A549 (cell line): ENCODE results near the gene ZRANB1. TPM values are rescaled to one million over a fixed set of nuclear protein-coding genes. Genes with fewer than 3 reads are reported as not detected.

ENCODE experiments used
- ATAC-seq, 2 experiments: fragments of 200-7000 bp in 1 of 2; fragments of >200 bp in 1 of 2; cut with Nextera tagmentation in 1 of 2; cut with Tn5 transposase in 1 of 2; 3 replicates each; pipeline versions ENCODE4 v1.8.0 to v1.9.1; 2018 to 2020; ENCODE audit warnings: mild to moderate bottlenecking in 1 of 2, moderate library complexity in 1 of 2
- CTCF ChIA-PET: fragments of 300-600 bp; sonication (Branson Sonifier 250); formaldehyde crosslinking; extraction: SDS; loops from one replicate; lab custom pipeline; 2021; ENCODE audit warnings: antibody characterized with exemption, inconsistent platforms; lab: Yijun Ruan, JAX
- POLR2A ChIA-PET: fragments of 350-600 bp; formaldehyde crosslinking; extraction: SDS; loops from one replicate; lab custom pipeline; 2021; ENCODE audit warnings: antibody characterized with exemption, inconsistent platforms; lab: Yijun Ruan, JAX
- DNase-seq, 2 experiments: peaks; one replicate each; pipeline versions ENCODE4 v3.0.0 to v3.0.0-alpha.2; 2011 to 2016; ENCODE audit warnings: low read depth in 1 of 2, low spot score in 1 of 2
- FAIRE-seq: peaks from 2 replicates; lab custom pipeline; 2011; peaks lifted over from hg19 to GRCh38; lab: Jason Lieb, UNC
- H3K27ac ChIP-seq, 2 experiments: fragments of >200 bp; sonication (Bioruptor Twin); formaldehyde crosslinking; 3 replicates each; pipeline ENCODE4 v1.5.1; 2016 to 2017
- H3K4me1 ChIP-seq: fragments of >200 bp; sonication (Bioruptor Twin); formaldehyde crosslinking; 3 replicates; pipeline ENCODE4 v1.6.1; 2016
- H3K4me2 ChIP-seq: fragments of >200 bp; sonication (Bioruptor Twin); formaldehyde crosslinking; 3 replicates; pipeline ENCODE4 v1.6.1; 2016
- H3K4me3 ChIP-seq: fragments of >200 bp; sonication (Bioruptor Twin); formaldehyde crosslinking; 3 replicates; pipeline ENCODE4 v1.5.1; 2016
- H3K9me3 ChIP-seq: fragments of >200 bp; sonication (Bioruptor Twin); formaldehyde crosslinking; 3 replicates; pipeline ENCODE4 v1.6.1; 2016
- ATOH8 ChIP-seq: fragments of 250-450 bp; sonication (Bioruptor Pico); IDR thresholded peaks from 2 replicates; pipeline ENCODE4 v1.5.0; 2020; ENCODE audit warnings: low read depth, mild to moderate bottlenecking, moderate library complexity
- CBX2 ChIP-seq: fragments of 200-600 bp; sonication (generic); IDR thresholded peaks from 2 replicates; pipeline ENCODE4 v1.6.1; 2016; ENCODE audit warnings: low read depth, mild to moderate bottlenecking, borderline replicate concordance
- CEBPB ChIP-seq, 2 experiments: fragments of >200 bp in 1 of 2; sonication (Bioruptor Twin) in 1 of 2; formaldehyde crosslinking in 1 of 2; IDR thresholded peaks; 2 replicates each; pipeline ENCODE4 v1.6.1; 2012 to 2016
- ELK1 ChIP-seq: fragments of 150-350 bp; IDR thresholded peaks from 2 replicates; pipeline ENCODE4 v1.6.1; 2014; ENCODE audit warnings: low read depth, mild to moderate bottlenecking, low read length
- FOSL2 ChIP-seq, 2 experiments: fragments of 450-650 bp in 1 of 2; fragments of >200 bp in 1 of 2; sonication (Bioruptor Twin) in 1 of 2; formaldehyde crosslinking; IDR thresholded peaks; 2 replicates each; pipeline versions ENCODE4 v1.5.0 to v1.6.1; 2016 to 2020; ENCODE audit warnings: mild to moderate bottlenecking in 1 of 2, moderate library complexity in 1 of 2
- GATA3 ChIP-seq: IDR thresholded peaks from 2 replicates; pipeline ENCODE4 v1.6.1; 2012; ENCODE audit warnings: borderline replicate concordance
- HOXB13 ChIP-seq: fragments of 250-450 bp; sonication (Bioruptor Pico); IDR thresholded peaks from 2 replicates; pipeline ENCODE4 v1.5.0; 2020; ENCODE audit warnings: low read depth, mild to moderate bottlenecking, moderate library complexity
- HOXB5 ChIP-seq: fragments of 250-450 bp; sonication (Bioruptor Pico); IDR thresholded peaks from 2 replicates; pipeline ENCODE4 v1.5.0; 2020; ENCODE audit warnings: mild to moderate bottlenecking, moderate library complexity
- RCOR1 ChIP-seq: fragments of 150-350 bp; IDR thresholded peaks from 2 replicates; pipeline ENCODE4 v1.6.1; 2014; ENCODE audit warnings: antibody characterized with exemption, low read length, low read depth
- REST ChIP-seq: fragments of 200-600 bp; sonication (generic); IDR thresholded peaks from 2 replicates; pipeline ENCODE4 v1.6.1; 2016; ENCODE audit warnings: antibody characterized with exemption, mild to moderate bottlenecking, moderate library complexity
- TFCP2L1 ChIP-seq: fragments of 250-450 bp; sonication (Bioruptor Pico); IDR thresholded peaks from 2 replicates; pipeline ENCODE4 v1.5.0; 2021; ENCODE audit warnings: mild to moderate bottlenecking
- ZNF302 ChIP-seq: fragments of 250-450 bp; sonication (Bioruptor Pico); IDR thresholded peaks from 2 replicates; pipeline ENCODE4 v1.9.0; 2021; ENCODE audit warnings: inconsistent platforms, mild to moderate bottlenecking, moderate library complexity
- WGBS: methylation state at CpG from one replicate; pipeline ENCODE4 v1.1.6; 2017; ENCODE audit errors: missing lambda C conversion rate; 5-methylcytosine and 5-hydroxymethylcytosine counted together
- polyA plus RNA-seq, 4 experiments: library from polyadenylated mRNA; depleted of rRNA in 3 of 4; stranded (reverse); fragments of >200 nt; fragmentation: RNase III in 1 of 4; extraction: RNeasy Plus Mini Kit Qiagen cat#74134 plus additional on column Dnase treatment in 1 of 4; gene quantifications; 2 replicates in 3 of 4; 3 replicates in 1 of 4; pipeline ENCODE4 v1.2.3, GENCODE V29; 2011 to 2017
- TF ChIP-seq, protein P1 (sequence below): fragments of 450-650 bp; IDR thresholded peaks from 2 replicates; pipeline ENCODE4 v1.6.1; 2014; ENCODE audit warnings: antibody characterized with exemption

The ZRANB1 gene
- polyA plus RNA-seq, 2 of the 4 experiments (the other 2 are of a cell fraction): 8.0 to 19.5 TPM

- no peaks in the 10 kb centered on the region for H3K9me3 ChIP-seq
- H3K4me1 ChIP-seq: no peaks in the 10 kb centered on the region
- 92% methylated on average over 18 of the region's 29 CpGs for WGBS
- no peak overlapping the region for H3K4me3 ChIP-seq
- H3K4me2 ChIP-seq: no peak overlapping the region
- H3K27ac ChIP-seq: no peak overlapping the region
- no peak for FAIRE-seq
- TF ChIP-seq CEBPB (IDR thresholded peaks at IDR 0.05): no peak
- TF ChIP-seq ELK1: no peak
- TF ChIP-seq RCOR1: no peak
- no peak for TF ChIP-seq TFCP2L1 (CRISPR knock-in tag)
- no peak for DNase-seq
- no peak for ATAC-seq
- ChIA-PET CTCF (interaction anchor here (1.1 to 3.1 kb wide), 7 partner anchors 8 to 62 kb away, joined by 3 to 11 read pairs (median 8); no protein-coding TSS in a partner anchor), POLR2A (no interaction called here)
These were observed 57.8 kb downstream of the ZRANB1 start for GRCh38 chr10:124999433-125000365.

DNA sequence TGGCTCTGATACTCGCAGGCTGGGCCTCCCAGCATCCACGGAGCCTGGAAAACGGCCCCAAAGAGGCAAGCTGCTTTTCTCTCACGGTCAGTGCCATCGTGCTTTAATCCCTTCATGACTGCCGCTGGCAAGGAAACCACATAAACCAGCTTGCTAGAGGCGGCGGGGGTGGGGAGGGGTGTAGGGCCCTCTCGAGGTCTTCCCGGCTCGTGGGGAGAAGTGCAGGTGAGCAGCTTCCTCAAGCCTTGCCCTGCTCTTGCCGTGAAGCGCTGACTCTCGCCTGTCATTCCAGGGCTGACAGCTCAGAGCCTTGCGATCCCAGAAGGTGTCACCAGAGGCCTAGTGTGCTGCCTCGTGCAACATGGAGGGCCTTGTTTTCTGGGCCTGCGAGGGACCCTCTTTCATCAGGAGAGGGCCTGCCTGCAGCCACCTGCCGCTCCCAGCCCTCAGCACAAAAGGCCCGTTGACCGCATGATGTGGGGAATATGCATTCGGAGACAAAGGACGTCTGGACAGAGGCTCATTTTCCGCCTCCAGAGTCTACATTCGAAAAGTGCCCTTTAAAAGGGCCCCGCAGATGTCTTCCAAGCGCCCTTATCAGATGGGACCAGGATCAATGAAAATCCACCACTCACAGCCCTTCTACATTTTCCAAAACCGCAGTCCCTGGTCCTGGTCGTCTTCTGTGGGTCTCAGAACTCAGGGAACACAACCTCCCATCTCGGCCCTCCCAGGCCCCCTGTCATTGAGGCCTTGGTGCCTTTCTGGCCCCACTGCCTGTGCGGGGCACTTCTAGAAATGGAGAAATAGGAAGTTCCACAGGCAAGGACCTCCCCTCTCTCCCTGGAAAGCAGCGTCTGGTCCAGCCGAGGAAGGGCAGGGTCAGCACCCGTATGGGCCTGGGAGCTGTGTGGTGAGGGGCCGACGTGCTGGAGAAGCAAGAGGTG, 58.7 kb downstream of the ZRANB1 start:
- FAIRE-seq: no peak
- no peak overlapping the region for H3K4me2 ChIP-seq

More for the DNA sequence above, 58.7 kb downstream of the ZRANB1 start:
- 93% methylated on average over 35 of the region's 35 CpGs for WGBS
- H3K27ac ChIP-seq: no peak overlapping the region
- no peak for DNase-seq
- no peak overlapping the region for H3K4me3 ChIP-seq
- CTCF ChIA-PET: interaction anchor here (1.1 to 3.1 kb wide), 6 partner anchors 9 to 61 kb away, joined by 3 to 11 read pairs (median 8); no protein-coding TSS in a partner anchor
- H3K9me3 ChIP-seq: no peaks in the 10 kb centered on the region
- TF ChIP-seq, protein P1, sequence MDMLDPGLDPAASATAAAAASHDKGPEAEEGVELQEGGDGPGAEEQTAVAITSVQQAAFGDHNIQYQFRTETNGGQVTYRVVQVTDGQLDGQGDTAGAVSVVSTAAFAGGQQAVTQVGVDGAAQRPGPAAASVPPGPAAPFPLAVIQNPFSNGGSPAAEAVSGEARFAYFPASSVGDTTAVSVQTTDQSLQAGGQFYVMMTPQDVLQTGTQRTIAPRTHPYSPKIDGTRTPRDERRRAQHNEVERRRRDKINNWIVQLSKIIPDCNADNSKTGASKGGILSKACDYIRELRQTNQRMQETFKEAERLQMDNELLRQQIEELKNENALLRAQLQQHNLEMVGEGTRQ: no peak
- TF ChIP-seq ATOH8 (CRISPR knock-in tag) (no peak), ZNF302 (no peak), HOXB5 (CRISPR knock-in tag) (no peak), FOSL2 (IDR thresholded peaks at IDR 0.05) (no peak), FOSL2 (CRISPR knock-in tag; IDR thresholded peaks at IDR 0.05) (no peak), ELK1 (no peak), REST (no peak), HOXB13 (CRISPR knock-in tag) (no peak), GATA3 (no peak), RCOR1 (no peak), CBX2 (no peak)
- TF ChIP-seq, all 56 proteins: peak for 0
- no peaks in the 10 kb centered on the region for H3K4me1 ChIP-seq
- ATAC-seq: no peak
- POLR2A ChIA-PET: no interaction called here
